H1 (cell line): ENCODE results near the gene BSN. TPM values are rescaled to one million over a fixed set of nuclear protein-coding genes. Genes with fewer than 3 reads are reported as not detected.

Experiments
- CTCF ChIA-PET: fragments of 300-600 bp; sonication (Branson Sonifier 250); formaldehyde crosslinking; loops from one replicate; lab custom pipeline; 2021; ENCODE audit not compliant: partially characterized antibody; lab: Charles Lee
- POLR2A ChIA-PET: fragments of 300-600 bp; sonication (Branson Sonifier 250); formaldehyde crosslinking; loops from one replicate; lab custom pipeline; 2021; ENCODE audit warnings: inconsistent platforms; ENCODE audit not compliant: partially characterized antibody; lab: Charles Lee
- DNase-seq, 2 experiments: peaks; one replicate each; pipeline versions ENCODE4 v3.0.0 to v3.0.0-alpha.2; 2010 to 2022; ENCODE audit warnings: low spot score in 2 of 2, low read depth in 1 of 2, mixed read lengths in 1 of 2
- FAIRE-seq: peaks from 2 replicates; lab custom pipeline; 2011; peaks lifted over from hg19 to GRCh38; lab: Jason Lieb, UNC
- H2AFZ ChIP-seq: 2 replicates; pipeline ENCODE4 v1.8.1; 2012; ENCODE audit warnings: low read length, inconsistent platforms
- H2AK5ac ChIP-seq: 2 replicates; pipeline ENCODE4 v1.6.1; 2013; ENCODE audit warnings: low read depth, low read length
- H2BK120ac ChIP-seq: replicated peaks from 2 replicates; pipeline ENCODE3; 2013; ENCODE audit warnings: low read depth, low read length, inconsistent platforms
- H2BK12ac ChIP-seq: 2 replicates; pipeline ENCODE4 v1.6.1; 2013; ENCODE audit warnings: low read depth, low read length
- H2BK15ac ChIP-seq: 2 replicates; pipeline ENCODE4 v1.6.1; 2013; ENCODE audit warnings: low read length
- H2BK20ac ChIP-seq: 2 replicates; pipeline ENCODE4 v1.6.1; 2013; ENCODE audit warnings: low read length
- H2BK5ac ChIP-seq: 2 replicates; pipeline ENCODE4 v1.6.1; 2013; ENCODE audit warnings: low read depth, low read length
- H3K14ac ChIP-seq: 2 replicates; pipeline ENCODE4 v1.6.1; 2013; ENCODE audit warnings: inconsistent platforms; ENCODE audit not compliant: insufficient read length
- H3K18ac ChIP-seq: 2 replicates; pipeline ENCODE4 v1.6.1; 2013; ENCODE audit warnings: low read length; ENCODE audit errors: extremely low read depth
- H3K23ac ChIP-seq: 2 replicates; pipeline ENCODE4 v1.6.1; 2013; ENCODE audit warnings: inconsistent platforms; ENCODE audit not compliant: insufficient read length
- H3K23me2 ChIP-seq: 2 replicates; pipeline ENCODE4 v1.6.1; 2013; ENCODE audit warnings: low read depth, low read length
- H3K27ac ChIP-seq: 2 replicates; pipeline ENCODE4 v1.6.1; 2011; ENCODE audit warnings: low read depth, low read length, inconsistent platforms
- H3K27me3 ChIP-seq, 4 experiments: replicated peaks in 1 of 4; 1 replicate in 1 of 4; 2 replicates in 3 of 4; pipeline versions ENCODE4 v1.6.1 to v1.8.1; 2011 to 2013; ENCODE audit warnings: low read length in 3 of 4, mild to moderate bottlenecking in 3 of 4, inconsistent platforms in 2 of 4, mixed read lengths in 2 of 4, moderate library complexity in 1 of 4; ENCODE audit not compliant: control insufficient read depth in 3 of 4, insufficient read depth in 3 of 4; ENCODE audit errors: extremely low read depth in 1 of 4
- H3K36me3 ChIP-seq, 4 experiments: 2 replicates each; pipeline versions ENCODE4 v1.6.1 to v1.8.1; 2011 to 2013; ENCODE audit warnings: mild to moderate bottlenecking in 4 of 4, low read length in 3 of 4, moderate library complexity in 2 of 4, control low read depth in 1 of 4, inconsistent platforms in 1 of 4; ENCODE audit not compliant: insufficient read depth in 4 of 4, control insufficient read depth in 2 of 4
- H3K4ac ChIP-seq: replicated peaks from 2 replicates; pipeline ENCODE3; 2013; ENCODE audit warnings: low read length, low read depth, mixed read lengths, inconsistent platforms; ENCODE audit not compliant: insufficient read length
- H3K4me1 ChIP-seq, 4 experiments: replicated peaks in 1 of 4; 1 replicate in 1 of 4; 2 replicates in 3 of 4; pipeline versions ENCODE4 v1.6.1 to v1.8.1; 2011 to 2013; ENCODE audit warnings: low read length in 3 of 4, inconsistent platforms in 2 of 4, mixed read lengths in 1 of 4; ENCODE audit not compliant: insufficient read depth in 4 of 4, control insufficient read depth in 3 of 4
- H3K4me2 ChIP-seq, 2 experiments: 2 replicates each; pipeline versions ENCODE4 v1.6.1 to v1.8.1; 2011 to 2013; ENCODE audit warnings: low read depth in 2 of 2, low read length in 2 of 2, control low read depth in 1 of 2, inconsistent platforms in 1 of 2, mild to moderate bottlenecking in 1 of 2; ENCODE audit not compliant: insufficient read depth in 1 of 2
- H3K4me3 ChIP-seq, 4 experiments: fragments of 200-600, 300-600 bp in 1 of 4; sonication (generic), shearing (Covaris generic), sonication (Bioruptor Twin) in 1 of 4; 2 replicates each; pipeline versions ENCODE4 v1.5.1 to v1.8.1; 2011 to 2016; ENCODE audit warnings: low read length in 4 of 4, low read depth in 3 of 4, control low read depth in 2 of 4, inconsistent platforms in 2 of 4, mild to moderate bottlenecking in 2 of 4, mixed read lengths in 1 of 4, moderate library complexity in 1 of 4; ENCODE audit not compliant: insufficient read depth in 2 of 4; ENCODE audit errors: extremely low read depth in 1 of 4
- H3K56ac ChIP-seq: replicated peaks from 2 replicates; pipeline ENCODE3; 2013; ENCODE audit warnings: low read depth, mild to moderate bottlenecking, mixed read lengths, low read length, inconsistent platforms; ENCODE audit not compliant: insufficient read length
- H3K79me1 ChIP-seq: 2 replicates; pipeline ENCODE4 v1.6.1; 2013; ENCODE audit warnings: low read depth, low read length, control low read depth
- H3K79me2 ChIP-seq, 2 experiments: 2 replicates each; pipeline versions ENCODE4 v1.6.1 to v1.8.1; 2012 to 2013; ENCODE audit warnings: low read length in 2 of 2, mild to moderate bottlenecking in 2 of 2, inconsistent platforms in 1 of 2; ENCODE audit not compliant: insufficient read depth in 2 of 2, control insufficient read depth in 1 of 2
- H3K9ac ChIP-seq, 4 experiments: replicated peaks in 1 of 4; 1 replicate in 1 of 4; 2 replicates in 3 of 4; pipeline versions ENCODE4 v1.6.1 to v1.8.1; 2011 to 2013; ENCODE audit warnings: low read depth in 3 of 4, low read length in 3 of 4, control low read depth in 2 of 4, mild to moderate bottlenecking in 2 of 4, moderate library complexity in 2 of 4, inconsistent platforms in 1 of 4; ENCODE audit errors: extremely low read depth in 1 of 4
- H3K9me3 ChIP-seq, 2 experiments: 2 replicates each; pipeline versions ENCODE4 v1.6.1 to v1.8.1; 2012 to 2013; ENCODE audit warnings: mild to moderate bottlenecking in 2 of 2, moderate library complexity in 2 of 2, control low read depth in 1 of 2, inconsistent platforms in 1 of 2, low read depth in 1 of 2, low read length in 1 of 2, mixed read lengths in 1 of 2; ENCODE audit not compliant: insufficient read depth in 2 of 2
- H4K20me1 ChIP-seq, 2 experiments: replicated peaks in 1 of 2; 2 replicates each; pipeline versions ENCODE3 to v1.8.1; 2011 to 2013; ENCODE audit warnings: inconsistent platforms in 2 of 2, low read length in 2 of 2, mild to moderate bottlenecking in 1 of 2; ENCODE audit not compliant: insufficient read depth in 2 of 2, control insufficient read depth in 1 of 2
- H4K5ac ChIP-seq: 2 replicates; pipeline ENCODE4 v1.6.1; 2013; ENCODE audit warnings: low read length, low read depth, mixed read lengths, inconsistent platforms; ENCODE audit not compliant: insufficient read length
- H4K8ac ChIP-seq: 2 replicates; pipeline ENCODE4 v1.8.0; 2013; ENCODE audit warnings: mild to moderate bottlenecking, moderate library complexity, low read length, inconsistent platforms; ENCODE audit not compliant: insufficient read depth; ENCODE audit errors: extremely low read depth
- H4K91ac ChIP-seq: replicated peaks from 2 replicates; pipeline ENCODE3; 2013; ENCODE audit warnings: low read length, mixed read lengths, inconsistent platforms; ENCODE audit not compliant: insufficient read length
- BACH1 ChIP-seq: IDR thresholded peaks from 2 replicates; pipeline ENCODE4 v1.6.1; 2012; ENCODE audit warnings: low read length, improper control_type of control experiment
- BRCA1 ChIP-seq: IDR thresholded peaks from 2 replicates; pipeline ENCODE4 v1.6.1; 2012; ENCODE audit warnings: low read depth, low read length, improper control_type of control experiment
- JUND ChIP-seq: IDR thresholded peaks from 2 replicates; pipeline ENCODE4 v1.6.1; 2011; ENCODE audit warnings: mild to moderate bottlenecking, improper control_type of control experiment, low read length
- POU5F1 ChIP-seq: IDR thresholded peaks from 2 replicates; pipeline ENCODE4 v1.6.1; 2011; ENCODE audit warnings: low read depth, mild to moderate bottlenecking, low read length, moderate library complexity
- TAF7 ChIP-seq: optimal IDR thresholded peaks from 2 replicates; pipeline ENCODE3; 2011; ENCODE audit warnings: low read depth, mild to moderate bottlenecking, inconsistent platforms, low read length, moderate library complexity, borderline replicate concordance
- TEAD4 ChIP-seq: IDR thresholded peaks from 2 replicates; pipeline ENCODE4 v1.6.1; 2012; ENCODE audit warnings: low read depth, low read length, inconsistent platforms, mixed read lengths
- WGBS, 2 experiments: shearing (Covaris generic) in 1 of 2; methylation state at CpG; one replicate each; pipeline versions ENCODE4 v1.1.6 to v1.1.7; 2013 to 2015; ENCODE audit warnings: low lambda C conversion rate in 2 of 2, mixed read lengths in 2 of 2, inconsistent platforms in 1 of 2, low coverage in 1 of 2, missing lambda C conversion rate in 1 of 2; ENCODE audit not compliant: insufficient replicate concordance in 2 of 2, insufficient coverage in 1 of 2, insufficient read length in 1 of 2; ENCODE audit errors: extremely low coverage in 1 of 2, missing lambda C conversion rate in 1 of 2; 5-methylcytosine and 5-hydroxymethylcytosine counted together
- polyA plus RNA-seq, 7 experiments: library from polyadenylated mRNA; depleted of rRNA in 3 of 7; stranded (reverse) in 5 of 7; unstranded in 2 of 7; fragments of >200 nt in 5 of 7; fragments of 200-250 nt in 2 of 7; gene quantifications; 1 replicate in 5 of 7; 2 replicates in 1 of 7; 4 replicates in 1 of 7; pipeline versions ENCODE4 v1.2.1 to v1.2.3, GENCODE V29; 2011 to 2013; ENCODE audit warnings: missing spikeins in 2 of 7, mixed read lengths in 2 of 7
- total RNA-seq: library from RNA; stranded (reverse); fragmentation: NEBNext Ultra II Directional; extraction: Animal tissue kit (Norgen Biotek cat#: 25700); gene quantifications from 2 replicates; pipeline ENCODE4 v1.2.1, GENCODE V29; 2021
- TF ChIP-seq, protein P1 (sequence below): IDR thresholded peaks from 2 replicates; pipeline ENCODE4 v1.6.1; 2011; ENCODE audit warnings: low read depth, mild to moderate bottlenecking, low read length; ENCODE audit not compliant: insufficient read depth

Gene BSN
- total and polyA plus RNA-seq, 2 of the 8 experiments (the other 6 are each of a cell fraction or from before 2014, with no cell fraction given) = 0.60 to 3.0 TPM

DNA sequence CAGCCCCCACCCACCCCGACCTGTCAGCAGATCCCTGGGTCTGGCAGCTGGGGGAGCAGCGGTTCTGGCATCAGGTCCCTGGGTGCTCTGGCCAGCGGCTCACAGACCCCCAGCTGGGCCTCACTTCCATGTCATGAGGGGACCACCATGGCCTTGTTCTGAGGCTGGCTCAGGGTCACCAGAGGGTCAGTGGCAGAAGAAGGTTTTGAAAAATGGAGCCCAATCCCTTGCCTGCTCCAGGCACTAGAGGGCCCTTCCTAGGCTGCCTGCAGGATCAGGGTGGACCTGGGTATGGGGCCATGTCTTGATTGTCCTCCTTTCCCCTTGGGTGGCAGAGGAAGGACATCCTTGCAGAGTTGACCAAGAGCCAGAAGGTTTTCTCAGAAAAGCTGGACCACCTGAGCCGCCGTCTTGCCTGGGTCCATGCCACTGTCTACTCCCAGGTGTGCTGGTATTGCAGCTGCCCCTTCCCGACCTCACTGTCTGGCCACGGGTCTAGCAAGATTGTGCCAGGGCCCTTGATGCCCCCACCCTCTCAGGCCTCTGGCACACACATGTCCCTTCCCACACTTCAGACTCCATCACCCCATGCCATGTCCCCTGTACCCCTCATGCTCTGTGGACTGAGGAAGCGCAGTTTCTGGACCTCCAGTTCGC, 152.3 kb downstream of the BSN start:
- Histone ChIP-seq H2BK20ac (no peak overlapping the region), H3K56ac (no peak overlapping the region), H2AK5ac (no peak overlapping the region), H2AFZ (no peak overlapping the region), H3K23me2 (no peaks in the 10 kb centered on the region), H3K4me1 (peaks cover 0 to 3% (median 1%) of the 10 kb centered on the region in 4 experiments; a peak in 4 of 7 replicates), H3K4me2 (no peak overlapping the region), H3K14ac (no peak overlapping the region), H2BK15ac (no peak overlapping the region), H4K91ac (no peak overlapping the region), H3K27me3 (no peaks in the 10 kb centered on the region), H4K8ac (no peak overlapping the region), H3K27ac (no peak overlapping the region), H3K9me3 (no peaks in the 10 kb centered on the region), H3K23ac (no peak overlapping the region), H2BK120ac (no peak overlapping the region), H2BK5ac (no peak overlapping the region), H3K79me1 (no peaks in the 10 kb centered on the region), H4K20me1 (peaks cover 0 to 12% of the 10 kb centered on the region in 2 experiments)
- ChIA-PET POLR2A (interaction anchor here (0.6 kb wide), 1 partner anchor 12 kb away, joined by 3 read pairs; no protein-coding TSS in a partner anchor), CTCF (interaction anchor here (0.6 to 9.7 kb wide), 3 partner anchors 12 to 119 kb away, joined by 3 to 127 read pairs (median 3); partner anchors contain the start of gene AMIGO3)
- FAIRE-seq = no peak
- 91% methylated on average over 9 of the region's 9 CpGs; no CpG with 5 or more reads in 1 of the 2 experiments for WGBS, 2 experiments
- TF ChIP-seq BRCA1 = no peak
- no peak for TF ChIP-seq TAF7
- TF ChIP-seq, protein P1, sequence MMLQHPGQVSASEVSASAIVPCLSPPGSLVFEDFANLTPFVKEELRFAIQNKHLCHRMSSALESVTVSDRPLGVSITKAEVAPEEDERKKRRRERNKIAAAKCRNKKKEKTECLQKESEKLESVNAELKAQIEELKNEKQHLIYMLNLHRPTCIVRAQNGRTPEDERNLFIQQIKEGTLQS = no peak
- TF ChIP-seq JUND = no peak
- TF ChIP-seq TEAD4 = no peak
- TF ChIP-seq POU5F1 = no peak
- no peak for TF ChIP-seq BACH1
- TF ChIP-seq, all 59 proteins: peak for 0
- H3K18ac ChIP-seq = no peak overlapping the region
- H3K36me3 ChIP-seq = peaks cover 4 to 5% (median 5%) of the 10 kb centered on the region in 4 experiments; a peak in 5 of 8 replicates
- no peak overlapping the region for H4K5ac ChIP-seq
- no peaks in the 10 kb centered on the region for H3K79me2 ChIP-seq
- no peak overlapping the region for H3K4me3 ChIP-seq
- no peak overlapping the region for H3K9ac ChIP-seq
- no peak overlapping the region for H3K4ac ChIP-seq
- DNase-seq = no peak
- H2BK12ac ChIP-seq = no peak overlapping the region
